Thyroid gland (tissue), 4 donors: ENCODE results near the gene TRAM2. TPM values are rescaled to one million over a fixed set of nuclear protein-coding genes. Genes with fewer than 3 reads are reported as not detected.

Source experiments
- DNase-seq, 2 donors: peaks; one replicate each; pipeline ENCODE4 v3.0.0-alpha.2; 2019
- H3K27ac ChIP-seq, 3 donors: fragments of 200-600 bp; sonication (generic); 1 replicate in 2 of 3; 2 replicates in 1 of 3; pipeline ENCODE4 v1.5.1; 2016 to 2019; ENCODE audit warnings: mild to moderate bottlenecking in 1 of 3, moderate library complexity in 1 of 3
- H3K27me3 ChIP-seq: fragments of 200-600 bp; sonication (generic); one replicate; pipeline ENCODE4 v1.5.1; 2019
- H3K36me3 ChIP-seq, 2 donors: fragments of 200-600 bp; sonication (generic); one replicate each; pipeline ENCODE4 v1.5.1; 2016 to 2019
- H3K4me1 ChIP-seq, 2 donors: fragments of 200-600 bp; sonication (generic); one replicate each; pipeline ENCODE4 v1.5.1; 2017 to 2019
- H3K4me3 ChIP-seq, 3 donors: fragments of 200-600 bp; sonication (generic); replicated peaks in 1 of 3; 1 replicate in 2 of 3; 2 replicates in 1 of 3; pipeline ENCODE4 v1.5.1; 2016; ENCODE audit warnings: mild to moderate bottlenecking in 1 of 3
- H3K9me3 ChIP-seq: fragments of 200-600 bp; sonication (generic); one replicate; pipeline ENCODE4 v1.5.1; 2017
- POLR2A ChIP-seq, 2 donors: fragments of 450-650 bp; IDR thresholded peaks; one replicate each; pipeline ENCODE4 v1.6.1; 2017; ENCODE audit warnings: antibody characterized with exemption in 2 of 2, mild to moderate bottlenecking in 2 of 2, moderate library complexity in 1 of 2
- WGBS, 2 donors: methylation state at CpG; one replicate each; pipeline ENCODE4 v1.1.5; 2017; 5-methylcytosine and 5-hydroxymethylcytosine counted together
- intact Hi-C: fragments of 100-400 bp; cut with DNase I; formaldehyde crosslinking; loops from one replicate; pipeline ENCODE4 v1.15.1; 2023
- total RNA-seq, 4 donors: library from RNA; depleted of rRNA; stranded (reverse); fragments of >200 nt; gene quantifications; one replicate each; pipeline ENCODE4 v1.2.3, GENCODE V29; 2016
- TF ChIP-seq, protein P1 (sequence below), 6 experiments: fragments of 200-600 bp in 3 of 6; fragments of 450-650 bp in 3 of 6; sonication (generic) in 3 of 6; IDR thresholded peaks; one replicate each; pipeline ENCODE4 v1.5.1; 2016 to 2019; ENCODE audit warnings: antibody characterized with exemption in 6 of 6, mild to moderate bottlenecking in 2 of 6, inconsistent platforms in 1 of 6, moderate library complexity in 1 of 6

Gene TRAM2
- total RNA-seq, 4 donors from 2014 or later, result 16.5 to 21.8 (median 19.7) TPM

- no peak overlapping the region for H3K4me3 ChIP-seq
- H3K36me3 ChIP-seq, result no peaks in the 10 kb centered on the region
- TF ChIP-seq, protein P1, sequence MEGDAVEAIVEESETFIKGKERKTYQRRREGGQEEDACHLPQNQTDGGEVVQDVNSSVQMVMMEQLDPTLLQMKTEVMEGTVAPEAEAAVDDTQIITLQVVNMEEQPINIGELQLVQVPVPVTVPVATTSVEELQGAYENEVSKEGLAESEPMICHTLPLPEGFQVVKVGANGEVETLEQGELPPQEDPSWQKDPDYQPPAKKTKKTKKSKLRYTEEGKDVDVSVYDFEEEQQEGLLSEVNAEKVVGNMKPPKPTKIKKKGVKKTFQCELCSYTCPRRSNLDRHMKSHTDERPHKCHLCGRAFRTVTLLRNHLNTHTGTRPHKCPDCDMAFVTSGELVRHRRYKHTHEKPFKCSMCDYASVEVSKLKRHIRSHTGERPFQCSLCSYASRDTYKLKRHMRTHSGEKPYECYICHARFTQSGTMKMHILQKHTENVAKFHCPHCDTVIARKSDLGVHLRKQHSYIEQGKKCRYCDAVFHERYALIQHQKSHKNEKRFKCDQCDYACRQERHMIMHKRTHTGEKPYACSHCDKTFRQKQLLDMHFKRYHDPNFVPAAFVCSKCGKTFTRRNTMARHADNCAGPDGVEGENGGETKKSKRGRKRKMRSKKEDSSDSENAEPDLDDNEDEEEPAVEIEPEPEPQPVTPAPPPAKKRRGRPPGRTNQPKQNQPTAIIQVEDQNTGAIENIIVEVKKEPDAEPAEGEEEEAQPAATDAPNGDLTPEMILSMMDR (IDR thresholded peaks at IDR 0.05), result no peak
- TF ChIP-seq POLR2A (IDR thresholded peaks at IDR 0.05), result no peak
- intact Hi-C loops, result no loop called here
- no peak for DNase-seq
- WGBS, 2 donors, result 97% methylated on average over 3 of the region's 3 CpGs
- H3K27me3 ChIP-seq, result no peaks in the 10 kb centered on the region
- H3K4me1 ChIP-seq, result no peaks in the 10 kb centered on the region
- no peaks in the 10 kb centered on the region for H3K9me3 ChIP-seq
- H3K27ac ChIP-seq, result no peak overlapping the region
Measured at GRCh38 chr6:52582446-52582845, 5.6 kb upstream of the TRAM2 start.

DNA sequence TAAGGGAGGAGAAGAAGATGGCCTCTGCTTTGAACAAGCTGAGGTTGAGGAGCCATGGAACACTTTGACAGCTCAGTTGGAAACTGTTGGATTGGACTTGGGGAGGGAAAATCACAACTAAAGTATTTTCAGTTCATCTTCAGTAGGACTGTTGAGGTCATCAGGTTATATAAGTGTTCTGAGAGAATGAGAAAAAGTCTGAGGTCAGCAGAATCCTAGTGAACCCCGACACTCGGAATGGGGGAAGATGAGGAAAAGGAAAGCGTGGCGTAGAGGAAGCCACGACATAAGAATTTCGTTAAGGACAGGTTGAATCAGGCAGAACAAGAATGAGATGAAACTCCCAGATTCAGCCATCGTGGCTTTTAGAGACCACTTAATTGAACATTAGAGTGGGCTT, 4.0 kb upstream of the TRAM2 start:
- Histone ChIP-seq H3K9me3 (no peaks in the 10 kb centered on the region), H3K4me3 (no peak overlapping the region), H3K4me1 (peaks cover 5% of the 10 kb centered on the region in 2 donors), H3K36me3 (no peaks in the 10 kb centered on the region), H3K27ac (no peak overlapping the region), H3K27me3 (no peaks in the 10 kb centered on the region)
- 90% methylated on average over 7 of the region's 7 CpGs for WGBS, 2 donors
- TF ChIP-seq, protein P1 (IDR thresholded peaks at IDR 0.05), result no peak
- TF ChIP-seq POLR2A (IDR thresholded peaks at IDR 0.05), result no peak
- no peak for DNase-seq
- intact Hi-C loops, result no loop called here

- no peaks in the 10 kb centered on the region for H3K36me3 ChIP-seq
- no peaks in the 10 kb centered on the region for H3K27me3 ChIP-seq
- no peak for DNase-seq
- TF ChIP-seq, protein P1 (IDR thresholded peaks at IDR 0.05), result no peak
- no peak for TF ChIP-seq POLR2A (IDR thresholded peaks at IDR 0.05)
- intact Hi-C loops, result loop anchor here (5.0 kb wide), 1 partner anchor 157 kb away; the partner anchor contains the start of gene EFHC1
- H3K4me1 ChIP-seq, result peaks cover 21 to 23% of the 10 kb centered on the region in 2 donors
- 93 to 96% methylated on average over 6 of the region's 6 CpGs for WGBS, 2 donors
- no peak overlapping the region for H3K4me3 ChIP-seq
- H3K27ac ChIP-seq, result no peak overlapping the region
- H3K9me3 ChIP-seq, result no peaks in the 10 kb centered on the region
Measured at GRCh38 chr6:52579006-52579660, 2.3 kb upstream of the TRAM2 start.

DNA sequence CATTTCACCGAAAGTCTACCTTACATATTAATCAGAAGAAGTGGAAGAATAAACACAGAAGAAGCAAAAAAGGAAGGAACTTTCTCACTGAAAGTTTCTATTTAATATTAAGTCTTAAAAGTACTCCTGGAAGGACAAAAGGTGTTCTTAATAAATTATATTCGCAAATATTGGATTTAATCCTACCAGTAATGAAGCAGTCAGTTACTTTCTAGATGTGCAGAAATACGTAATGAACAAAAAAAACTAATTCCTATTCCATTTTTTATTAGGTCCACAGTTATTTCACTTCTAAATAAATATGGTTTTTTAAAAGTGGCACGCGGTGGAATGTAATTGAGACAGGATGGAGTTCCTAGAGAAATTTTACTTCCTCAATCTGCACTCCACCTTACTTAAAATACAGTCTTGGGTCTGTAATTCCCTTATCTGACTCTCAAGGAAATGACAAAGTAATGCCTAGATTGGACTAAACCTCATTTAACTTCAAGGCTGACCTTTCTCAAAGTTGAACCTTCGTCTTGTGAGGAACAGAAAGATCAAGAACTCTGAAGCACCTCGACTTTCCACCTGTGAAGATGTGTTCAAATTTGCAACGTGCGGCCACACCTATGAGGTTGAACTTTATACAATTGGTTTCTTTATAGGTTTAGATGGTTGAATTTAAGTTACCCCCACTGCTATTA, 1.1 kb upstream of the TRAM2 start:
- Histone ChIP-seq H3K4me3 (peak overlapping the region; percentile 38 to 85 (median 70)), H3K4me1 (peaks cover 32 to 33% of the 10 kb centered on the region in 2 donors), H3K36me3 (no peaks in the 10 kb centered on the region), H3K27me3 (no peaks in the 10 kb centered on the region), H3K27ac (peak overlapping the region; percentile 96 to 99 (median 97)), H3K9me3 (no peaks in the 10 kb centered on the region)
- DNase-seq, result no peak
- intact Hi-C loops, result loop anchor here (5.0 kb wide), 1 partner anchor 156 kb away; the partner anchor contains the start of gene EFHC1
- WGBS, 2 donors, result 76% methylated on average over 9 of the region's 9 CpGs
- no peak for TF ChIP-seq POLR2A (IDR thresholded peaks at IDR 0.05)
- TF ChIP-seq, protein P1 (IDR thresholded peaks at IDR 0.05), result no peak
